HEK293 (cell line): ENCODE results near the gene ZNF287.

ENCODE experiments used
- CTCF ChIA-PET: fragments of 350-600 bp; formaldehyde crosslinking; extraction: SDS; loops from one replicate; lab custom pipeline; 2021; ENCODE audit warnings: antibody characterized with exemption; lab: Yijun Ruan, JAX
- POLR2A ChIA-PET: fragments of 300-600 bp; formaldehyde crosslinking; extraction: SDS; loops from one replicate; lab custom pipeline; 2020; ENCODE audit warnings: antibody characterized with exemption, inconsistent platforms; lab: Yijun Ruan, JAX
- H3K27ac ChIP-seq: fragments of 200-500 bp; sonication (Bioruptor generic); 2 replicates; pipeline ENCODE4 v1.5.1; 2014; ENCODE audit warnings: low read depth, low read length, control low read depth, inconsistent platforms; ENCODE audit errors: extremely low read depth
- H3K36me3 ChIP-seq, 2 experiments: fragments of 200-500 bp in 1 of 2; sonication (Bioruptor generic) in 1 of 2; 1 replicate in 1 of 2; 2 replicates in 1 of 2; pipeline ENCODE4 v1.5.1; 2014 to 2017; ENCODE audit warnings: inconsistent platforms in 2 of 2, low read length in 2 of 2; ENCODE audit not compliant: control insufficient read depth in 2 of 2, insufficient read depth in 1 of 2
- H3K4me1 ChIP-seq: fragments of 200-500 bp; sonication (Bioruptor generic); 2 replicates; pipeline ENCODE4 v1.5.1; 2014; ENCODE audit warnings: mild to moderate bottlenecking, low read length, inconsistent platforms; ENCODE audit not compliant: control insufficient read depth, insufficient read depth
- H3K4me3 ChIP-seq: 2 replicates; pipeline ENCODE4 v1.5.1; 2011; ENCODE audit warnings: low read depth, mild to moderate bottlenecking, control low read depth, low read length, moderate library complexity
- H3K9me3 ChIP-seq: fragments of 200-500 bp; sonication (Bioruptor generic); 2 replicates; pipeline ENCODE4 v1.5.1; 2014; ENCODE audit warnings: low read depth, low read length, inconsistent platforms; ENCODE audit not compliant: control insufficient read depth, insufficient read depth
- CTCF ChIP-seq: fragments of 450-650 bp; formaldehyde crosslinking; IDR thresholded peaks from 2 replicates; pipeline ENCODE4 v1.5.1; 2016; ENCODE audit warnings: missing biosample characterization, missing genetic modification characterization
- ELK4 ChIP-seq: IDR thresholded peaks from 2 replicates; pipeline ENCODE4 v1.6.1; 2011; ENCODE audit warnings: mild to moderate bottlenecking, low read depth, low read length, borderline replicate concordance
- FEZF1 ChIP-seq: fragments of 450-650 bp; formaldehyde crosslinking; IDR thresholded peaks from 2 replicates; pipeline ENCODE4 v1.5.1; 2016; ENCODE audit warnings: missing biosample characterization, missing genetic modification characterization
- GFI1B ChIP-seq: fragments of 450-650 bp; formaldehyde crosslinking; IDR thresholded peaks from 2 replicates; pipeline ENCODE4 v1.5.1; 2016; ENCODE audit warnings: missing biosample characterization, missing genetic modification characterization
- HOXD13 ChIP-seq: sonication (generic); formaldehyde crosslinking; IDR thresholded peaks from 2 replicates; pipeline ENCODE4 v1.8.0; 2022; ENCODE audit warnings: missing genetic modification reagents, borderline replicate concordance
- IKZF3 ChIP-seq: fragments of 450-650 bp; IDR thresholded peaks from 2 replicates; pipeline ENCODE4 v1.5.0; 2018; ENCODE audit warnings: missing biosample characterization, mild to moderate bottlenecking, missing genetic modification characterization, moderate library complexity
- KLF1 ChIP-seq: fragments of 450-650 bp; formaldehyde crosslinking; IDR thresholded peaks from 2 replicates; pipeline ENCODE4 v1.5.1; 2016; ENCODE audit warnings: missing biosample characterization, missing genetic modification characterization
- PATZ1 ChIP-seq: fragments of 450-650 bp; formaldehyde crosslinking; IDR thresholded peaks from 2 replicates; pipeline ENCODE4 v1.5.1; 2016; ENCODE audit warnings: missing biosample characterization, missing genetic modification characterization
- ZEB2 ChIP-seq: fragments of 450-650 bp; formaldehyde crosslinking; IDR thresholded peaks from 2 replicates; pipeline ENCODE4 v1.5.1; 2016; ENCODE audit warnings: missing biosample characterization, missing genetic modification characterization
- ZFHX2 ChIP-seq: fragments of 450-650 bp; formaldehyde crosslinking; conservative IDR thresholded peaks from 2 replicates; pipeline ENCODE4 v1.5.1; 2016; ENCODE audit warnings: missing biosample characterization, missing genetic modification characterization
- ZNF19 ChIP-seq: fragments of 450-650 bp; formaldehyde crosslinking; IDR thresholded peaks from 2 replicates; pipeline ENCODE4; 2016; ENCODE audit warnings: missing biosample characterization, missing genetic modification characterization, low read depth
- ZNF202 ChIP-seq: fragments of 450-650 bp; formaldehyde crosslinking; IDR thresholded peaks from 2 replicates; pipeline ENCODE4 v1.5.1; 2016; ENCODE audit warnings: missing biosample characterization, missing genetic modification characterization, borderline replicate concordance
- ZNF23 ChIP-seq: fragments of 450-650 bp; formaldehyde crosslinking; IDR thresholded peaks from 2 replicates; pipeline ENCODE4 v1.5.1; 2016; ENCODE audit warnings: missing biosample characterization, missing genetic modification characterization, borderline replicate concordance
- ZNF350 ChIP-seq: fragments of 450-650 bp; formaldehyde crosslinking; IDR thresholded peaks from 2 replicates; pipeline ENCODE4 v1.5.0; 2017; ENCODE audit warnings: missing biosample characterization, mild to moderate bottlenecking, missing genetic modification characterization
- ZNF391 ChIP-seq: fragments of 450-650 bp; formaldehyde crosslinking; IDR thresholded peaks from 2 replicates; pipeline ENCODE4 v1.5.1; 2016; ENCODE audit warnings: low read depth, missing biosample characterization, missing genetic modification characterization, borderline replicate concordance
- ZNF394 ChIP-seq: fragments of 450-650 bp; formaldehyde crosslinking; IDR thresholded peaks from 2 replicates; pipeline ENCODE4 v1.5.1; 2016; ENCODE audit warnings: missing biosample characterization, missing genetic modification characterization, mild to moderate bottlenecking, moderate library complexity, borderline replicate concordance
- ZNF423 ChIP-seq: fragments of 450-650 bp; formaldehyde crosslinking; IDR thresholded peaks from 2 replicates; pipeline ENCODE4 v1.5.1; 2016; ENCODE audit warnings: missing biosample characterization, missing genetic modification characterization
- ZNF501 ChIP-seq: fragments of 450-650 bp; formaldehyde crosslinking; IDR thresholded peaks from 2 replicates; pipeline ENCODE4 v1.5.1; 2016; ENCODE audit warnings: missing biosample characterization, missing genetic modification characterization
- ZNF596 ChIP-seq: fragments of 450-650 bp; IDR thresholded peaks from 2 replicates; pipeline ENCODE4 v1.5.0; 2018; ENCODE audit warnings: missing biosample characterization, mild to moderate bottlenecking, missing genetic modification characterization, moderate library complexity
- ZNF621 ChIP-seq: fragments of 450-650 bp; formaldehyde crosslinking; IDR thresholded peaks from 2 replicates; pipeline ENCODE4 v1.5.1; 2017; ENCODE audit warnings: missing biosample characterization, missing genetic modification characterization
- ZNF623 ChIP-seq: fragments of 450-650 bp; formaldehyde crosslinking; IDR thresholded peaks from 2 replicates; pipeline ENCODE4 v1.5.1; 2016; ENCODE audit warnings: missing biosample characterization, missing genetic modification characterization
- ZNF645 ChIP-seq: fragments of 450-650 bp; formaldehyde crosslinking; IDR thresholded peaks from 2 replicates; pipeline ENCODE4; 2016; ENCODE audit warnings: missing biosample characterization, missing genetic modification characterization
- ZNF660 ChIP-seq: fragments of 450-650 bp; IDR thresholded peaks from 2 replicates; pipeline ENCODE4 v1.5.1; 2018; ENCODE audit warnings: missing biosample characterization, mild to moderate bottlenecking, missing genetic modification characterization
- ZNF704 ChIP-seq: fragments of 450-650 bp; formaldehyde crosslinking; IDR thresholded peaks from 2 replicates; pipeline ENCODE4 v1.5.1; 2016; ENCODE audit warnings: missing biosample characterization, missing genetic modification characterization

ZNF287 gene

GRCh38 chr17:16519021-16519420, 50.0 kb downstream of the ZNF287 start:
- POLR2A ChIA-PET: no interaction called here

GRCh38 chr17:16517477-16517876, 51.5 kb downstream of the ZNF287 start:
- ChIA-PET CTCF (interaction anchor here (0.6 to 7.6 kb wide), 8 partner anchors 8 to 153 kb away, joined by 3 to 261 read pairs (median 3); no protein-coding TSS in a partner anchor), POLR2A (interaction anchor here (1.5 to 2.4 kb wide), 4 partner anchors 18 to 79 kb away, joined by 4 to 11 read pairs (median 6); no protein-coding TSS in a partner anchor)
- Histone ChIP-seq H3K36me3 (no peaks in the 10 kb centered on the region), H3K4me1 (peaks cover 3% of the 10 kb centered on the region; the same call in 1 of the 2 replicates), H3K4me3 (no peak overlapping the region), H3K9me3 (no peaks in the 10 kb centered on the region), H3K27ac (no peak overlapping the region)
- TF ChIP-seq ZNF501 (tag by site-specific recombination): no peak
- peak; percentile 94 for TF ChIP-seq ZNF623 (tag by site-specific recombination)

More at GRCh38 chr17:16519021-16519420, 50.0 kb downstream of the ZNF287 start:
- Histone ChIP-seq H3K4me3 (no peak overlapping the region), H3K27ac (no peak overlapping the region), H3K4me1 (peaks cover 3% of the 10 kb centered on the region; the same call in 1 of the 2 replicates), H3K36me3 (no peaks in the 10 kb centered on the region), H3K9me3 (no peaks in the 10 kb centered on the region)
- CTCF ChIA-PET: interaction anchor here (0.6 to 7.6 kb wide), 6 partner anchors 57 to 469 kb away, joined by 3 to 261 read pairs (median 6); no protein-coding TSS in a partner anchor
- no peak for TF ChIP-seq ZNF645
- no peak for TF ChIP-seq ZNF202 (tag by site-specific recombination)
- TF ChIP-seq ZNF621 (tag by site-specific recombination): no peak
- no peak for TF ChIP-seq ZNF350

- H3K4me1 ChIP-seq: peaks cover 3% of the 10 kb centered on the region; the same call in 1 of the 2 replicates
- peak overlapping the region; percentile 16 for H3K4me3 ChIP-seq
- H3K27ac ChIP-seq: no peak overlapping the region
- ChIA-PET POLR2A (interaction anchor here (0.5 to 2.4 kb wide), 9 partner anchors 19 to 500 kb away, joined by 3 to 11 read pairs (median 6); partner anchors contain the start of genes LRRC75A and UBB), CTCF (interaction anchor here (0.6 to 7.6 kb wide), 4 partner anchors 10 to 153 kb away, joined by 3 to 261 read pairs (median 8); no protein-coding TSS in a partner anchor)
- H3K36me3 ChIP-seq: no peaks in the 10 kb centered on the region
- no peaks in the 10 kb centered on the region for H3K9me3 ChIP-seq
- TF ChIP-seq ZNF660 (peak; percentile 90), PATZ1 (peak; percentile 58), CTCF (tag by site-specific recombination) (no peak), ZNF704 (tag by site-specific recombination) (no peak), ZEB2 (peak; percentile 22; the same call in 1 of the 2 replicates), ZNF394 (tag by site-specific recombination) (peak; percentile 33; the same call in 1 of the 2 replicates), HOXD13 (no peak), ELK4 (no peak), ZFHX2 (tag by site-specific recombination) (peak; percentile 90), IKZF3 (tag by site-specific recombination) (peak; percentile 76), ZNF596 (tag by site-specific recombination) (no peak), ZNF391 (no peak), FEZF1 (tag by site-specific recombination) (peak; percentile 59; the same call in 1 of the 2 replicates), ZNF19 (tag by site-specific recombination) (no peak), ZNF423 (no peak), GFI1B (no peak), ZNF23 (tag by site-specific recombination) (no peak), KLF1 (tag by site-specific recombination) (peak; percentile 76)
Observed at GRCh38 chr17:16516594-16517051, 52.4 kb downstream of the ZNF287 start.
